Stimulated activated CD4-positive, alpha-beta T cell treated with anti-CD3 and anti-CD28 coated beads, Interleukin-15, amount 100 ng/mL, for 24 hours (primary cell): Measurements from ENCODE around the gene MARCKS.
A peak's percentile ranks its signal among the peaks of the same experiment; 100 is the strongest.

Experiments used
- DNase-seq: peaks from one replicate; pipeline ENCODE4 v3.0.0-alpha.2; 2020

Gene MARCKS

DNA sequence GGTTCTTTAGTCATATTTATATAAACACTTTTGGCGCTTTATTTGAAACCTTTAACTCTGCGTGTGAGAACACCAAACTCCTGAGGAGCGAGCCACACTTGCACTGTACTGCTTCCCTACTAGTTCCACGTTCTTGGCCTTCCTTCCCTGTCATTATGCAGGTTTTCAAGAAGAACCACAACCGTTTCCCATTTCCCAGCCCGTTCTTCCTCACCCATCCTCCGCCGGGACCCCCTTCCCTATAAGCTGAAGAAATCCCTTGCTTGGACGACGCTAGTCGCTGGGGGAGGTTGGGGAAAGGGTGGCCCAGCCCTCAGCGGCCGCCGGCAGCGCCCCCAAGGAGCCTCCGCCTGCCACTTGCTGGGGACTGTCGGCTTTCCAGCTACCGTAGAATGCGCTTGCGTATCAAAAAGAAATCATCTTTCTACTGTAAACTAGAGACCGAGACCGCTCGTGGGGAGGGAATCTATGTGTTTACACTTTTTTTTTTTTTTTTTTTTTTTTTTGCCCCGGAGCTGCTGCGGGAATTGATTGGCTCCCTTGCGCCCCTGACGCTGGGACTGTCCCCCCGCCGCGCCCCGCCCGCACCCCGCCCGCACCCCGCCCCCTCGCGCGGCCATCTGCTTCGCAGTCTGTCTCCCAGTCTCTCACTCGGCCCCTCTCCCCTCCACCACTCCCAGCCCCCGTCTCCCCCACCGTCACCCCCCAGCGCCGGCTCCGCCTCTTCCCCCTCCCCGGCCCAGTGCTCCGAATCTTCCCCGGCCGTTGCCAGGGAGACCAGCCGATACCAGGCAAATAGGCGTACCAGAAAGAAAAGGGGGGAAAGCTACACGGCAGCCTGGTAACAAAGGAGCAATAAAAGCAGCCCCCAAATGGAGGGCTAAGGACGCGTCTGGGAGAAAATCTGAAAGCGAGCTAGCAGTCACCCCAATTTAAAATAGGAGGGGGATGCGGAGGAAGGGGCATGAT, 2.3 kb upstream of the MARCKS start:
- peak; percentile 27 for DNase-seq

DNA sequence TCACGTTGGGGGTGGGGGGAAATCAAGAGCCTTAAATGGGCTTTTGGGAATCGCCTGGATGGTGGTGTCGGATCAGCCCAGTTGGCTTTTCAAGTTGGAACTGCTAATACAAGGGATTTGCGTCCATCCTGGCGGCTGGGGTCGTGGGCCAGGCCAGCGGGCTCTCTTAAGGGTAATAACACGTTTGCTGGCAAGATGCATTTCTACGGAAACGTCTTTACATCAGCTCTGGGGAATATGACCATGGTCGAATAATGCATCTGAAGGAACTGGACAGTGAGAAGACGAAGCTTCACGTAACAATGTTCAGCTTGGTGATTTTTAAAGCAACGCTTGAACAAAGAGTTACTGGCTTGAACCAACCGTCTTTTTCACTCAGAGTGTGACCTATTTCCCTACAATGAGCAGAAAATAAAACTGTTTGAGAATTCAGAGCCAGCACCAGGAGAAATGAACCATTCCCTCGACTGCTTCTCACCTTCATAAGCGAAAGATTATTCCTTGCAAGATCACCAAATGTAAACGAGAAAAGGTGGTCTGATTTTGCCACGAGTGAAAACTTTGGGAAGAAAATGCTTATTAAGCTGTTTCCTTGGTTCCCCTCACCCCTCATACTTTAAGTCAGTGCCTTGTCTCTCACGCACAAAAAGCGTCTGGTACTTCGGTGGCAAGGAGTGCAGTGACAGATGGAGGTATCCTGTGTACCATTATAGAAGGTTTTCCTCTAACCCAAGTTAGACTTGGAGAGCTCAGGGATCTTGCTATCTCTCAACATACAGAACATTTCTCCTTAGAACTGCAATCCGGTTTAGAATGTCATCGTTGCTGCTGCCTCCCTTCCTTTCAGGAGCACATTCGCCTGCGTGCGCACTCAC, 1.4 kb upstream of the MARCKS start:
- DNase-seq: no peak

GRCh38 chr6:113856375-113856624, 845 bp upstream of the MARCKS start:
- DNase-seq: no peak

GRCh38 chr6:113857556-113858479, 673 bp downstream of the MARCKS start:
- peak; percentile 11 for DNase-seq

GRCh38 chr6:113858480-113859348, 1.6 kb downstream of the MARCKS start:
- peak; percentile 82 for DNase-seq

GRCh38 chr6:113859349-113860180, 2.4 kb downstream of the MARCKS start:
- DNase-seq: no peak

DNA sequence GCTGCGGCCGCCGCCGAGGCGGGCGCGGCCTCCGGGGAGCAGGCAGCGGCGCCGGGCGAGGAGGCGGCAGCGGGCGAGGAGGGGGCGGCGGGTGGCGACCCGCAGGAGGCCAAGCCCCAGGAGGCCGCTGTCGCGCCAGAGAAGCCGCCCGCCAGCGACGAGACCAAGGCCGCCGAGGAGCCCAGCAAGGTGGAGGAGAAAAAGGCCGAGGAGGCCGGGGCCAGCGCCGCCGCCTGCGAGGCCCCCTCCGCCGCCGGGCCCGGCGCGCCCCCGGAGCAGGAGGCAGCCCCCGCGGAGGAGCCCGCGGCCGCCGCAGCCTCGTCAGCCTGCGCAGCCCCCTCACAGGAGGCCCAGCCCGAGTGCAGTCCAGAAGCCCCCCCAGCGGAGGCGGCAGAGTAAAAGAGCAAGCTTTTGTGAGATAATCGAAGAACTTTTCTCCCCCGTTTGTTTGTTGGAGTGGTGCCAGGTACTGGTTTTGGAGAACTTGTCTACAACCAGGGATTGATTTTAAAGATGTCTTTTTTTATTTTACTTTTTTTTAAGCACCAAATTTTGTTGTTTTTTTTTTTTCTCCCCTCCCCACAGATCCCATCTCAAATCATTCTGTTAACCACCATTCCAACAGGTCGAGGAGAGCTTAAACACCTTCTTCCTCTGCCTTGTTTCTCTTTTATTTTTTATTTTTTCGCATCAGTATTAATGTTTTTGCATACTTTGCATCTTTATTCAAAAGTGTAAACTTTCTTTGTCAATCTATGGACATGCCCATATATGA, 3.2 kb downstream of the MARCKS start:
- DNase-seq: no peak

DNA sequence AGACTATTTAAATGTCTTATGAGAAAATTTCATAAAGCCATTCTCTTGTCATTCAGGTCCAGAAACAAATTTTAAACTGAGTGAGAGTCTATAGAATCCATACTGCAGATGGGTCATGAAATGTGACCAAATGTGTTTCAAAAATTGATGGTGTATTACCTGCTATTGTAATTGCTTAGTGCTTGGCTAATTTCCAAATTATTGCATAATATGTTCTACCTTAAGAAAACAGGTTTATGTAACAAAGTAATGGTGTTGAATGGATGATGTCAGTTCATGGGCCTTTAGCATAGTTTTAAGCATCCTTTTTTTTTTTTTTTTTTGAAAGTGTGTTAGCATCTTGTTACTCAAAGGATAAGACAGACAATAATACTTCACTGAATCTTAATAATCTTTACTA, 5.0 kb downstream of the MARCKS start:
- DNase-seq: no peak

- no peak for DNase-seq
Measured at GRCh38 chr6:113870917-113871316, 13.8 kb downstream of the MARCKS start.

GRCh38 chr6:113871975-113872374, 14.8 kb downstream of the MARCKS start:
- no peak for DNase-seq

DNA sequence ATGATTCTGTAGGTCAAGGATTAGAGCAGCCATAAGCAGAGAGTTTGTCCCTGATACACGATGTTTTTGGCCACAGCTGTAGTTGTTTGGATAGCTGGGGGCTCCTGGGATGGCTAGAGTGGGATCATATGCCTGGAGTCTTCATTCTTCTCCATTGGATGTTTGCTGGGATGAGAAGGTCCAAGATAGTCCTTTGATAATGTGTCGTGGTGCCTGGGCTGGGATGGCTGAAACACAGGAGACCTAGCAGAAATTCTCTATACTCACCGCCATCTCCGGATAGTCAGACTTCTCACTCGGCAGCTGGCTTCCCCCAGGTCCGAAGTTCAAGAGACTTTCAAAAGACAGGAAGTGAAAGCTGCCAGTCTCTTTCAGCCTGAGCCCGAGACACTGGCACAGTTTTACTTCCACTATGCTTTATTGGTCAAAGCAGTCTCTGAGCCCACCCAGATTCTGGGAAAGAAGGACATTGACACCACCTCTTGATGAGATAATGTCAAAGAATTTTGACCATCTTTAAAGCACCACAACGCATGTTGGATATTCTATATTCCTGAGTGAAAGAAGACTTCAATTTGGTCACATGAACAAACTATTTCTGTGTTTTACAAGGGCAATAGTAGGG, 16.0 kb downstream of the MARCKS start:
- peak; percentile 15 for DNase-seq

- no peak for DNase-seq
Measured at GRCh38 chr6:113875470-113875869, 18.3 kb downstream of the MARCKS start.

GRCh38 chr6:113876695-113877094, 19.6 kb downstream of the MARCKS start:
- no peak for DNase-seq

- peak; percentile 15 for DNase-seq
Measured at GRCh38 chr6:113879186-113880096, 22.3 kb downstream of the MARCKS start.

- no peak for DNase-seq
Measured at GRCh38 chr6:113881478-113881980, 24.4 kb downstream of the MARCKS start.

DNA sequence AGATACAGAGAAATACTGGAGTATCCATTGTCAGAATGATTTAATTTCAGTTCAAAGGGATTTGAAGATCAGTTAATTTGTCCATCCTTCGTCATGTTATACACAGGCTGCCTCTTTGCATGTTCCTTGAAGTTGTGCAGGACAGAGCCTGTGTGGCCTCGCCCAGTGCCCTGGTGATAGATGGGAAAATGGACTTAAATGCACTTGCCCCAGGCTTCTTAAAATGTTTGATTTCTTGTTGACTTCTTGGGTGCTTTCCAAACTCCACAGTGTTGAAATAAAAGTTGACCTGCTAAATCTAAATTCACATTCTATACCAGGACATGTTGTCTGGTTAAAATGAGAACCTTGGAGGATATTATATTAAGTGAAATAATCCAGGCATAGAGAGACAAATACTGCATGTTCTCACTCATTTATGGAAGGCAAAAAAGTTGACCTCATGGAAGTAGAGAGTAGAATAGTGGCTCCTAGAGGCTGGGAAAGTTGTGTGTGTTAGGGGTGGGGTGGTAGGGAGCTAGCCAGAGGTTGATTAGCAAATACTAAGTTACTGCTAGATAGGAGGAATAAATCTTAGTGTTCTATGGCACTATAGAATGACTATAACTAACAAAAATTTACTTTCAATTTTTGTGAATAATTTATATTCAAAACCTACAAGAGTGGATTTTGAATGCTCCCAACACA, 25.3 kb downstream of the MARCKS start:
- no peak for DNase-seq

GRCh38 chr6:113884011-113884410, 26.9 kb downstream of the MARCKS start:
- no peak for DNase-seq

DNA sequence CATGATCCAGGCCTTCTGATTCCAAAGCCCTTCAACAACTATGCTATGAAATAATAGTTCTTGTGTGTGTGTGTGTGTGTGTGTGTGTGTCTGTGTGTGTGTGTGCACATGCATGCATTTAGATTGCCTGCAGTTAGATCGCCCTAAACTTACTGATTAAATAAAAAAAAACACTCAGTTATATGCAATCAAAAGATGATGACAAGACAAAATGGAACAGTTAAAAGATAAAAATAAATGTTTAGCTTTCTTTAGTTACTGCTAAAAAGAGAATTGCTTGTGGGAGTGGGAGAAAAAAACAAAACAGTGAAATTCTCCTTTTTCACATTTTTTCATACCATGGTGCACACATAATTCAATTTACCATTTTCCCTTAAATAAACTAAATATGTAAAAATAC, 29.4 kb downstream of the MARCKS start:
- no peak for DNase-seq
